Lung (tissue), 12 donors: ENCODE results near the gene TP53I11. TPM values are rescaled to one million over a fixed set of nuclear protein-coding genes. Genes with fewer than 3 reads are reported as not detected.

Experiments
- ATAC-seq: fragments of 200-7000 bp; cut with Tn5 transposase; one replicate; pipeline ENCODE4 v1.9.1; 2020; ENCODE audit warnings: moderate number of reproducible peaks; ENCODE audit not compliant: insufficient read depth, low FRiP score
- DNase-seq, 3 donors: peaks; one replicate each; pipeline ENCODE4 v3.0.0-alpha.2; 2013 to 2017
- H3K27ac ChIP-seq, 2 donors: one replicate each; pipeline ENCODE4 v1.5.1; 2013; ENCODE audit warnings: mild to moderate bottlenecking in 2 of 2, moderate library complexity in 2 of 2, control low read depth in 1 of 2, inconsistent platforms in 1 of 2, low read depth in 1 of 2, low read length in 1 of 2
- H3K27me3 ChIP-seq, 3 donors: one replicate each; pipeline ENCODE4 v1.5.1; 2013; ENCODE audit warnings: low read length in 2 of 3; ENCODE audit not compliant: control insufficient read depth in 3 of 3, insufficient read depth in 3 of 3
- H3K36me3 ChIP-seq, 4 donors: one replicate each; pipeline ENCODE4 v1.5.1; 2013; ENCODE audit warnings: low read length in 4 of 4, mild to moderate bottlenecking in 1 of 4, moderate library complexity in 1 of 4; ENCODE audit not compliant: control insufficient read depth in 4 of 4, insufficient read depth in 4 of 4
- H3K4me1 ChIP-seq, 5 donors: one replicate each; pipeline ENCODE4 v1.5.1; 2013; ENCODE audit warnings: low read length in 5 of 5, mild to moderate bottlenecking in 2 of 5, moderate library complexity in 1 of 5; ENCODE audit not compliant: control insufficient read depth in 5 of 5, insufficient read depth in 5 of 5
- H3K4me3 ChIP-seq: one replicate; pipeline ENCODE4 v1.5.1; 2013; ENCODE audit warnings: mild to moderate bottlenecking, control low read depth, moderate library complexity
- H3K9ac ChIP-seq, 2 donors: one replicate each; pipeline ENCODE4 v1.5.1; 2013; ENCODE audit warnings: low read length in 2 of 2, control low read depth in 1 of 2; ENCODE audit not compliant: insufficient read depth in 1 of 2
- H3K9me3 ChIP-seq, 4 donors: one replicate each; pipeline ENCODE4 v1.5.1; 2013; ENCODE audit warnings: low read length in 3 of 4, mild to moderate bottlenecking in 1 of 4, moderate library complexity in 1 of 4; ENCODE audit not compliant: control insufficient read depth in 4 of 4, insufficient read depth in 3 of 4
- WGBS, 2 donors: extraction: QIAGEN DNeasy Blood & Tissue Kit; methylation state at CpG; one replicate each; pipeline ENCODE4 v1.1.7; 2013; 5-methylcytosine and 5-hydroxymethylcytosine counted together
- polyA plus RNA-seq, 2 donors: library from polyadenylated mRNA; stranded (reverse); fragments of 200-250 nt; gene quantifications; one replicate each; pipeline ENCODE4 v1.2.1, GENCODE V29; 2013
- total RNA-seq, 2 donors: library from RNA; depleted of rRNA in 1 of 2; stranded (reverse); fragments of >200 nt in 1 of 2; gene quantifications; one replicate each; pipeline ENCODE4 v1.2.1, GENCODE V29; 2014 to 2021
- TF ChIP-seq, protein P1 (sequence below): IDR thresholded peaks from 2 replicates; pipeline ENCODE4 v1.5.1; 2012; ENCODE audit warnings: mild to moderate bottlenecking; ENCODE audit errors: control extremely low read depth, extremely low read depth
- donor health status: control.
- donor health status: control.
- donor health status: Bipolar disorder and iron deficiency.
- donor health status: healthy.
- donor health status: DM: yes; HTN: yes; CAD: no.

TP53I11 gene
- total and polyA plus RNA-seq, 4 donors: 51.2 to 134 (median 71.9) TPM

DNA sequence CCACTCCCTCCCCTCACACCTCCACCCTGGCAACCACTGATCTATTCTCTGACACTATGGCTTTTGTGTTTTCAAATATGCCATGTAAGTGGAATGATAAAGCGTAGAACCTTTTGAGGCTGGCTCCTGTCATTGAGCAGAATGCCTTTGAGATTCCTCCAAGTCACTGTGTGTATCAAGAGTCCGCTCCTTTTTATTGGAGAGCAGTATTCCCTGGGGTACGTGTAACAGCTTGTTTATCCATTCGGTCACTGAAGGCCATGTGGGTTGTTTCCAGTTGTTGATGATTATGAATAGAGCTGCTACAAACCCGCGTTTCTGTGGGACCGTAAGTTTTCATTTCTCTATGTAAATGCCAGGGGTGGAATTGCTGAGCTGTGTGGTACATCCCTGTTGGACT is 10.3 kb downstream of the TP53I11 start:
- Histone ChIP-seq H3K36me3 (peaks cover 0 to 3% (median 0%) of the 10 kb centered on the region in 4 donors), H3K9me3 (no peaks in the 10 kb centered on the region), H3K27ac (no peak overlapping the region), H3K27me3 (no peaks in the 10 kb centered on the region), H3K4me1 (peaks cover 0 to 27% (median 7%) of the 10 kb centered on the region in 5 donors), H3K9ac (no peak overlapping the region), H3K4me3 (no peak overlapping the region)
- DNase-seq (peak in 1 of 3 donors; percentile 47), ATAC-seq (no peak)
- TF ChIP-seq, protein P1, sequence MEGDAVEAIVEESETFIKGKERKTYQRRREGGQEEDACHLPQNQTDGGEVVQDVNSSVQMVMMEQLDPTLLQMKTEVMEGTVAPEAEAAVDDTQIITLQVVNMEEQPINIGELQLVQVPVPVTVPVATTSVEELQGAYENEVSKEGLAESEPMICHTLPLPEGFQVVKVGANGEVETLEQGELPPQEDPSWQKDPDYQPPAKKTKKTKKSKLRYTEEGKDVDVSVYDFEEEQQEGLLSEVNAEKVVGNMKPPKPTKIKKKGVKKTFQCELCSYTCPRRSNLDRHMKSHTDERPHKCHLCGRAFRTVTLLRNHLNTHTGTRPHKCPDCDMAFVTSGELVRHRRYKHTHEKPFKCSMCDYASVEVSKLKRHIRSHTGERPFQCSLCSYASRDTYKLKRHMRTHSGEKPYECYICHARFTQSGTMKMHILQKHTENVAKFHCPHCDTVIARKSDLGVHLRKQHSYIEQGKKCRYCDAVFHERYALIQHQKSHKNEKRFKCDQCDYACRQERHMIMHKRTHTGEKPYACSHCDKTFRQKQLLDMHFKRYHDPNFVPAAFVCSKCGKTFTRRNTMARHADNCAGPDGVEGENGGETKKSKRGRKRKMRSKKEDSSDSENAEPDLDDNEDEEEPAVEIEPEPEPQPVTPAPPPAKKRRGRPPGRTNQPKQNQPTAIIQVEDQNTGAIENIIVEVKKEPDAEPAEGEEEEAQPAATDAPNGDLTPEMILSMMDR: no peak
- WGBS, 2 donors: 79 to 93% methylated on average over 7 of the region's 7 CpGs

- Histone ChIP-seq H3K27me3 (no peaks in the 10 kb centered on the region), H3K9ac (no peak overlapping the region), H3K9me3 (no peaks in the 10 kb centered on the region), H3K27ac (no peak overlapping the region), H3K36me3 (peaks cover 0 to 7% (median 2%) of the 10 kb centered on the region in 4 donors), H3K4me1 (peaks cover 0 to 25% (median 7%) of the 10 kb centered on the region in 5 donors), H3K4me3 (no peak overlapping the region)
- TF ChIP-seq, protein P1: no peak
- DNase-seq (peak; percentile 56 to 70 (median 63)), ATAC-seq (no peak)
- WGBS, 2 donors: 68 to 76% methylated on average over 22 of the region's 22 CpGs
Measured at GRCh38 chr11:44939673-44940395, 10.8 kb downstream of the TP53I11 start.

- WGBS, 2 donors: 89 to 90% methylated on average over 19 of the region's 19 CpGs
- H3K4me3 ChIP-seq: no peak overlapping the region
- no peak for DNase-seq
- peaks cover 0 to 23% (median 2%) of the 10 kb centered on the region in 4 donors for H3K36me3 ChIP-seq
- TF ChIP-seq, protein P1: no peak
- H3K4me1 ChIP-seq: peaks cover 0 to 12% (median 7%) of the 10 kb centered on the region in 5 donors
- no peak for ATAC-seq
- H3K27ac ChIP-seq: no peak overlapping the region
- H3K9me3 ChIP-seq: no peaks in the 10 kb centered on the region
- H3K27me3 ChIP-seq: no peaks in the 10 kb centered on the region
- no peak overlapping the region for H3K9ac ChIP-seq
Measured at GRCh38 chr11:44938066-44938691, 12.5 kb downstream of the TP53I11 start.
